WERI-Rb-1 (cell line): Measurements from ENCODE around the gene KRTAP2-1.

ENCODE experiments used
- DNase-seq: peaks from one replicate; pipeline ENCODE4 v3.0.0-alpha.2; 2020
- H3K27ac ChIP-seq: fragments of 250-450 bp; sonication (Bioruptor Pico); 2 replicates; pipeline ENCODE4 v1.5.1; 2020; ENCODE audit warnings: mild to moderate bottlenecking, moderate library complexity
- H3K27me3 ChIP-seq: fragments of 250-450 bp; sonication (Bioruptor Pico); 2 replicates; pipeline ENCODE4 v1.5.1; 2021; ENCODE audit warnings: mild to moderate bottlenecking, low read depth, moderate library complexity; ENCODE audit not compliant: insufficient read depth, severe bottlenecking
- H3K36me3 ChIP-seq: fragments of 250-450 bp; sonication (Bioruptor Pico); 2 replicates; pipeline ENCODE4 v1.5.1; 2020; ENCODE audit warnings: mild to moderate bottlenecking, moderate library complexity
- H3K4me3 ChIP-seq: 2 replicates; pipeline ENCODE4 v1.5.1; 2011; ENCODE audit warnings: low read depth, mild to moderate bottlenecking, control low read depth, low read length
- H3K9me3 ChIP-seq: fragments of 250-450 bp; sonication (Bioruptor Pico); 2 replicates; pipeline ENCODE4 v1.5.1; 2021; ENCODE audit warnings: mild to moderate bottlenecking, moderate library complexity; ENCODE audit not compliant: severe bottlenecking
- TF ChIP-seq, protein P1 (sequence below): IDR thresholded peaks from 2 replicates; pipeline ENCODE4 v1.5.1; 2011; ENCODE audit warnings: low read depth, mild to moderate bottlenecking, control low read depth, inconsistent platforms, low read length

Gene KRTAP2-1

DNA sequence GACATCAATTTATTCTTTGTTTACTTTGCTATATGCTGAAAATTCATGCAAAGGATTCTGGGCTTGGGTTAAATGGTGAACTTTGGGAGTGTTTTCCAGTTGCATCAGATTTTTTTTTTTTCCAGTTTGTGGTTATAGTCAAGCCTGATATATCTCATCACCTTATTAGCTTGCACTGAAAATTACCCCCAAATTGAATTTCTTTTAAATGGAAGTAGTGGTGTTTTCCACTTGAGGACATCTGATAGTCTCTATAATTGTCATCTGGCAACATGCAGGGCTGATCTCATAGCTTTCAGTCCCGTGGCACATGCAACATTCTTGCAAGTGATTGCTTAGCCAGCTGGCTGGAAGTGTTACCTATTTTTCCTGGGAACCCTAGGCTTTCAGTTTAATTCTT lies 33.5 kb downstream of the KRTAP2-1 start:
- no peaks in the 10 kb centered on the region for H3K36me3 ChIP-seq
- H3K27me3 ChIP-seq, result no peaks in the 10 kb centered on the region
- H3K4me3 ChIP-seq, result no peak overlapping the region
- H3K9me3 ChIP-seq, result no peaks in the 10 kb centered on the region
- DNase-seq, result peak; percentile 12
- H3K27ac ChIP-seq, result peak overlapping the region; percentile 68; the same call in 1 of the 2 replicates
- TF ChIP-seq, protein P1, sequence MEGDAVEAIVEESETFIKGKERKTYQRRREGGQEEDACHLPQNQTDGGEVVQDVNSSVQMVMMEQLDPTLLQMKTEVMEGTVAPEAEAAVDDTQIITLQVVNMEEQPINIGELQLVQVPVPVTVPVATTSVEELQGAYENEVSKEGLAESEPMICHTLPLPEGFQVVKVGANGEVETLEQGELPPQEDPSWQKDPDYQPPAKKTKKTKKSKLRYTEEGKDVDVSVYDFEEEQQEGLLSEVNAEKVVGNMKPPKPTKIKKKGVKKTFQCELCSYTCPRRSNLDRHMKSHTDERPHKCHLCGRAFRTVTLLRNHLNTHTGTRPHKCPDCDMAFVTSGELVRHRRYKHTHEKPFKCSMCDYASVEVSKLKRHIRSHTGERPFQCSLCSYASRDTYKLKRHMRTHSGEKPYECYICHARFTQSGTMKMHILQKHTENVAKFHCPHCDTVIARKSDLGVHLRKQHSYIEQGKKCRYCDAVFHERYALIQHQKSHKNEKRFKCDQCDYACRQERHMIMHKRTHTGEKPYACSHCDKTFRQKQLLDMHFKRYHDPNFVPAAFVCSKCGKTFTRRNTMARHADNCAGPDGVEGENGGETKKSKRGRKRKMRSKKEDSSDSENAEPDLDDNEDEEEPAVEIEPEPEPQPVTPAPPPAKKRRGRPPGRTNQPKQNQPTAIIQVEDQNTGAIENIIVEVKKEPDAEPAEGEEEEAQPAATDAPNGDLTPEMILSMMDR, result no peak

DNA sequence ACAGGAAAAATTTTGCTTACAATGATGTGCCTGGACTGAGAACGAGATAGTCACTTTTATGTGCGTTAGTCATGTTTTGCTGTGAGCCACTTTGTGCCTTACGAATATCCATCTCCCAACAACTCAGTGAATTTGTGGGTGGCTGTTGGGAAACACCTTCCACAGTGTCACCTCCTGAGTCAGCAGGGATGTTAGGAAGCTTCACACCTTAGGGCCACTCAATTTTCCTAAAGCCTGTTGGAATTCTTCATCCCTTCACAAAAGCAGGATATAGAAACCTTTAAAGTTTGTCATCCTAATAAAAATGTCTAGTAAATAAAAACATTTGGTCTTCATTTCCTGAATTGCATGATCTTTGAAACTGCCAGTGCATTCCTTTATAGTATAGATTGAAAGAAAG lies 33.9 kb downstream of the KRTAP2-1 start:
- Histone ChIP-seq H3K9me3 (no peaks in the 10 kb centered on the region), H3K27ac (peak overlapping the region; percentile 68), H3K36me3 (no peaks in the 10 kb centered on the region), H3K27me3 (no peaks in the 10 kb centered on the region), H3K4me3 (no peak overlapping the region)
- DNase-seq, result no peak
- TF ChIP-seq, protein P1, result no peak

DNA sequence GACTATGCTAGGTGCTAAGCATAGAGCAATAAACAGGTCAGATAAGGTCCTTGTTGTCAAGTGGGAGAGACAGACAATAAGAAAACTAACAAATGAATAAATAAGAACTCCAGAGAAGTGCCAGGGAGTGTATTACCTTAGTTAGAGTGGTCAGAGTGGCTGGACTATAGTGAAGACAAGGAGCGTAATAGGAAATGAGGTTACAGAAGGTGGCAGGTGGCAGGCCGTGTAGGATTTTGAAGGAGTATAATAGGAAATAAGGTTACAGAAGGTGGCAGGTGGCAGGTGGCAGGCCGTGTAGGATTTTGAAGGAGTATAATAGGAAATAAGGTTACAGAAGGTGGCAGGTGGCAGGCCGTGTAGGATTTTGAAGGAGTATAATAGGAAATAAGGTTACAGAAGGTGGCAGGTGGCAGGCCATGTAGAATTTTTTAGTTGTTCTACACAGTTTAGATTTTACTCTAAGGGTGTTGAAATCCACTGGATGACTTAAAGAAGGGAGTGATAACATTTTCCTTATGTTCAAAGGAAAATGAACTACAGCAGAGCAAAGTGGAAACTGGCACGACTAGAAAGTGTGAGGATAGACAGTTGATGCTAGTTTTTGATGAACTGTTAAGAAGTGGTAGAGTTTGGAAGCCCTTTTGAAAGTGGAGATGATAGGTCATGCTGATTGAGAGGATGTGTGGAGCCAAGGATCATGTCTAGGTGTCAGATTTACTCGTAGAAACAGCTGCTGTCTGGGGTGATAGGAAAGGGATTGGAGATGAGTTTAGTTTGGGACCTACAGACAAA lies 34.6 kb downstream of the KRTAP2-1 start:
- peak overlapping the region; percentile 68 for H3K27ac ChIP-seq
- H3K4me3 ChIP-seq, result no peak overlapping the region
- peak; percentile 49 for DNase-seq
- TF ChIP-seq, protein P1, result no peak
- H3K27me3 ChIP-seq, result no peaks in the 10 kb centered on the region
- H3K9me3 ChIP-seq, result no peaks in the 10 kb centered on the region
- H3K36me3 ChIP-seq, result no peaks in the 10 kb centered on the region

DNA sequence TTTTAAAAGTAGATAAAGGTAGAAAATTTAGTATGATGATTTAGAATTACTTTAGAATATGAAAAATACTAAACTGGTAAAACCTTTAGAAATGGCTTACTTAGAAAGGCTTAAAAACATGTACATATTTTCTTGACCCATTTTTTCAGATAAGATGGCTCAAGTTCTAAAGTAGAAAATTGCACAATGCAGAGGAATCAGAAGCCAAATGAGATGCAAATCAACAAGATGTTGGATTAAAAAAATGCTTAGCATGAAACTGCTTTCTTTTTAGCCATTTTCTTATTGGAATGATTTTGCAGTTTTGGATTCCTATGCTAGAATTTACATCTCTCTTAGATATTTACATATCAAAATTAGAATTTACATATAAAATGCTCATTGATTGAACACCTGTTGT lies 36.7 kb downstream of the KRTAP2-1 start:
- DNase-seq, result no peak
- Histone ChIP-seq H3K27ac (no peak overlapping the region), H3K4me3 (no peak overlapping the region), H3K27me3 (no peaks in the 10 kb centered on the region), H3K36me3 (no peaks in the 10 kb centered on the region), H3K9me3 (no peaks in the 10 kb centered on the region)
- TF ChIP-seq, protein P1, result no peak

DNA sequence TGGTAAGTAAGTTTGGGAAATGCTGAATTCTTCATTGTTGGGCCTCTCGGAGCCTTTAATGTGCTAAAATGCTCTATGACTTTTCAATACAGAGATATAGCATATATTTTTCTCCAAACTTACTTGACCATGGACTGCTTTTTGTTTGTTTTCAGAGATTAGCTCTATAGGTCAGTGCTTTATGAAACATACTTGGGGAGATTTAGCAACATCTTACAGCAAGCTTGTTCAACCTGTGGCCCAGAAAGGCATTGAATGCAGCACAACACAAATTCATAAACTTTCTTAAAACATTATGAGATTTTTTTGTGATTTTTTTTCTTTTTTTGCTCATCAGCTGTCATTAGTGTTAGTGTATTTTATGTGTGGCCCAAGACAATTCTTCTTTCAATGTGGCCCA lies 37.2 kb downstream of the KRTAP2-1 start:
- TF ChIP-seq, protein P1, result no peak
- Histone ChIP-seq H3K27me3 (no peaks in the 10 kb centered on the region), H3K27ac (no peak overlapping the region), H3K9me3 (no peaks in the 10 kb centered on the region), H3K4me3 (no peak overlapping the region), H3K36me3 (no peaks in the 10 kb centered on the region)
- no peak for DNase-seq
